Heart left ventricle (tissue), 16 donors: ENCODE results near the gene MPZL3. TPM values are rescaled to one million over a fixed set of nuclear protein-coding genes. Genes with fewer than 3 reads are reported as not detected.

Source experiments
- ATAC-seq, 4 donors: fragments of 200-7000 bp; cut with Tn5 transposase; one replicate each; pipeline ENCODE4 v1.9.1; 2020 to 2022; ENCODE audit warnings: moderate library complexity in 4 of 4, mild to moderate bottlenecking in 3 of 4, moderate number of reproducible peaks in 1 of 4
- DNase-seq, 5 donors: peaks; one replicate each; pipeline ENCODE4 v3.0.0-alpha.2; 2020
- H3K27ac ChIP-seq, 12 donors: fragments of 200-600 bp; sonication (generic) in 4 of 12; one replicate each; pipeline versions ENCODE4 v1.5.0 to v1.8.0; 2016 to 2022; ENCODE audit warnings: mild to moderate bottlenecking in 2 of 12
- H3K27me3 ChIP-seq, 9 donors: fragments of 200-600 bp; sonication (generic) in 2 of 9; one replicate each; pipeline versions ENCODE4 v1.5.1 to v1.8.0; 2016 to 2022; ENCODE audit warnings: mild to moderate bottlenecking in 3 of 9
- H3K36me3 ChIP-seq, 9 donors: fragments of 200-600 bp; sonication (generic) in 2 of 9; one replicate each; pipeline versions ENCODE4 v1.5.0 to v1.8.0; 2018 to 2022; ENCODE audit warnings: mild to moderate bottlenecking in 2 of 9
- H3K4me1 ChIP-seq, 12 donors: fragments of 200-600 bp; sonication (generic) in 4 of 12; one replicate each; pipeline versions ENCODE4 v1.5.0 to v1.8.0; 2016 to 2022; ENCODE audit warnings: mild to moderate bottlenecking in 3 of 12
- H3K4me3 ChIP-seq, 12 donors: fragments of 200-600 bp; sonication (generic) in 4 of 12; one replicate each; pipeline versions ENCODE4 v1.5.0 to v1.8.0; 2017 to 2022; ENCODE audit warnings: mild to moderate bottlenecking in 9 of 12, moderate library complexity in 4 of 12
- H3K9me3 ChIP-seq, 12 donors: fragments of 200-600 bp; sonication (generic) in 4 of 12; one replicate each; pipeline versions ENCODE4 v1.5.0 to v1.8.0; 2016 to 2022; ENCODE audit warnings: mild to moderate bottlenecking in 1 of 12
- POLR2A ChIP-seq, 2 donors: fragments of 450-650 bp; IDR thresholded peaks; one replicate each; pipeline ENCODE4 v1.6.1; 2017; ENCODE audit warnings: antibody characterized with exemption in 2 of 2, mild to moderate bottlenecking in 2 of 2, moderate library complexity in 2 of 2
- WGBS, 4 donors: extraction: QIAGEN DNeasy Blood & Tissue Kit in 2 of 4; methylation state at CpG; one replicate each; pipeline versions ENCODE4 v1.1.5 to v1.1.7; 2013 to 2018; 5-methylcytosine and 5-hydroxymethylcytosine counted together
- intact Hi-C, 10 donors: fragments of 100-400 bp; cut with DNase I; formaldehyde crosslinking; loops; one replicate each; pipeline versions ENCODE4 v1.11.1 to v1.14.2; 2022
- polyA plus RNA-seq, 2 donors: library from polyadenylated mRNA; stranded (reverse); fragments of 200-250 nt; gene quantifications; one replicate each; pipeline ENCODE4 v1.2.3, GENCODE V29; 2013
- total RNA-seq, 9 donors: library from RNA; depleted of rRNA in 2 of 9; stranded (reverse); fragments of >200 nt in 2 of 9; fragmentation: NEBNext Ultra II Directional in 3 of 9; extraction: Animal tissue kit (Norgen Biotek cat#: 25700) in 3 of 9; gene quantifications; one replicate each; pipeline versions ENCODE4 v1.1.0 to v1.2.4, GENCODE V29; 2016 to 2023
- TF ChIP-seq, protein P1 (sequence below), 12 donors: fragments of 200-600 bp; sonication (generic) in 4 of 12; IDR thresholded peaks; one replicate each; pipeline versions ENCODE4 v1.5.0 to v1.8.0; 2018 to 2022; ENCODE audit warnings: antibody characterized with exemption in 12 of 12, mild to moderate bottlenecking in 5 of 12
- donor health status: ischemic (EF 13 %, LVEDD 7.1; RV severe dilation, severe dysfunction).
- donor health status: healthy with polysubstance abuse.
- donor health status: DM: no; HTN: yes; CAD: no.
- donor health status: DM: no; HTN: no; CAD: no.
- donor health status: ischemic (EF 25% LVEDD 6.9; RV normal size, moderate dysfunction).
- donor health status: ischemic (EF 25% LVEDD 5.7; RV mildly dilated, moderate dysfunction).
- donor health status: healthy.
- donor health status: DM: yes; HTN: yes; CAD: no.
- donor health status: ischemic (EF 35%, LVEDD 5.7; RV mildly dilated, moderate dysfunction).
- donor health status: nonischemic (EF 11% LVEDD 7.7; RV severe dilation, severe dysfunction).
- donor health status: DM: yes; HTN: yes; CAD: no.
- donor health status: PGD.
- donor health status: ischemic (EF 29% LVEDD 5.4; RV normal size, mild dysfunction).
- donor health status: nonischemic (EF 23%, LVEDD 6.1; RV moderate dilation, normal function).

MPZL3 gene
- total and polyA plus RNA-seq, 11 donors: 1.3 to 6.2 (median 3.3) TPM

- ATAC-seq: no peak
- no peak for TF ChIP-seq POLR2A (IDR thresholded peaks at IDR 0.05)
- TF ChIP-seq, protein P1, sequence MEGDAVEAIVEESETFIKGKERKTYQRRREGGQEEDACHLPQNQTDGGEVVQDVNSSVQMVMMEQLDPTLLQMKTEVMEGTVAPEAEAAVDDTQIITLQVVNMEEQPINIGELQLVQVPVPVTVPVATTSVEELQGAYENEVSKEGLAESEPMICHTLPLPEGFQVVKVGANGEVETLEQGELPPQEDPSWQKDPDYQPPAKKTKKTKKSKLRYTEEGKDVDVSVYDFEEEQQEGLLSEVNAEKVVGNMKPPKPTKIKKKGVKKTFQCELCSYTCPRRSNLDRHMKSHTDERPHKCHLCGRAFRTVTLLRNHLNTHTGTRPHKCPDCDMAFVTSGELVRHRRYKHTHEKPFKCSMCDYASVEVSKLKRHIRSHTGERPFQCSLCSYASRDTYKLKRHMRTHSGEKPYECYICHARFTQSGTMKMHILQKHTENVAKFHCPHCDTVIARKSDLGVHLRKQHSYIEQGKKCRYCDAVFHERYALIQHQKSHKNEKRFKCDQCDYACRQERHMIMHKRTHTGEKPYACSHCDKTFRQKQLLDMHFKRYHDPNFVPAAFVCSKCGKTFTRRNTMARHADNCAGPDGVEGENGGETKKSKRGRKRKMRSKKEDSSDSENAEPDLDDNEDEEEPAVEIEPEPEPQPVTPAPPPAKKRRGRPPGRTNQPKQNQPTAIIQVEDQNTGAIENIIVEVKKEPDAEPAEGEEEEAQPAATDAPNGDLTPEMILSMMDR (IDR thresholded peaks at IDR 0.05): no peak
- intact Hi-C loops: no loop called here
- Histone ChIP-seq H3K4me3 (peak overlapping the region in 1 of 12 donors; percentile 55), H3K27me3 (no peaks in the 10 kb centered on the region), H3K4me1 (peaks cover 0 to 33% (median 15%) of the 10 kb centered on the region in 12 donors), H3K27ac (peak overlapping the region in 5 of 12 donors; percentile 24 to 95 (median 83)), H3K9me3 (no peaks in the 10 kb centered on the region), H3K36me3 (no peaks in the 10 kb centered on the region)
- 71 to 81% (median 78%) methylated on average over 4 of the region's 4 CpGs for WGBS, 4 donors
- DNase-seq: no peak
Observed at GRCh38 chr11:118176778-118177134, 75.4 kb downstream of the MPZL3 start.

Other genes with a start within 250 kb of the MPZL3 start
- gene TMPRSS4, start 175.3 kb downstream of the MPZL3 start, total RNA-seq: under 1 TPM in 3 of 9 donors, not detected in 6; 0.13 to 0.39 (median 0.32) TPM
- under 1 TPM in 1 of 2 donors, not detected in 1; 0.26 TPM for gene TMPRSS4, start 175.3 kb downstream of the MPZL3 start, polyA plus RNA-seq
- under 1 TPM in 1 of 9 donors, not detected in 8; 0.21 TPM for gene SMIM35, start 165.4 kb downstream of the MPZL3 start, total RNA-seq
- gene SMIM35, start 165.4 kb downstream of the MPZL3 start, polyA plus RNA-seq: not detected
- gene SCN4B, start 99.5 kb downstream of the MPZL3 start, total RNA-seq: 10 to 100 TPM in 6 of 9 donors, 1 to 10 TPM in 3; 2.1 to 16.9 (median 12.7) TPM
- 1 to 10 TPM; 6.4 to 8.6 TPM for gene SCN4B, start 99.5 kb downstream of the MPZL3 start, polyA plus RNA-seq
- gene SCN2B, start 75.7 kb downstream of the MPZL3 start, total RNA-seq: 10 to 100 TPM in 5 of 9 donors, 1 to 10 TPM in 4; 3.6 to 32.5 (median 11.8) TPM
- 10 to 100 TPM in 1 of 2 donors, 1 to 10 TPM in 1; 5.0 to 17.5 TPM for gene SCN2B, start 75.7 kb downstream of the MPZL3 start, polyA plus RNA-seq
- 10 to 100 TPM in 2 of 9 donors, 1 to 10 TPM in 6, under 1 TPM in 1; 0.90 to 18.4 (median 2.0) TPM for gene JAML, start 27.4 kb downstream of the MPZL3 start, total RNA-seq
- gene JAML, start 27.4 kb downstream of the MPZL3 start, polyA plus RNA-seq: 1 to 10 TPM; 1.4 to 1.6 TPM
- 10 to 100 TPM in 7 of 9 donors, 1 to 10 TPM in 2; 8.3 to 29.6 (median 13.2) TPM for gene MPZL2, start 11.9 kb upstream of the MPZL3 start, total RNA-seq
- 1 to 10 TPM; 7.4 to 7.7 TPM for gene MPZL2, start 11.9 kb upstream of the MPZL3 start, polyA plus RNA-seq
- gene CD3E, start 52.4 kb upstream of the MPZL3 start, total RNA-seq: 10 to 100 TPM in 1 of 9 donors, 1 to 10 TPM in 1, under 1 TPM in 6, not detected in 1; 0.17 to 12.0 (median 0.57) TPM
- under 1 TPM; 0.25 to 0.38 TPM for gene CD3E, start 52.4 kb upstream of the MPZL3 start, polyA plus RNA-seq
- gene CD3D, start 90.3 kb upstream of the MPZL3 start, total RNA-seq: 10 to 100 TPM in 1 of 9 donors, 1 to 10 TPM in 3, not detected in 5; 1.5 to 11.2 (median 3.6) TPM
- under 1 TPM; 0.38 to 0.55 TPM for gene CD3D, start 90.3 kb upstream of the MPZL3 start, polyA plus RNA-seq
- gene CD3G, start 92.0 kb upstream of the MPZL3 start, total RNA-seq: 1 to 10 TPM in 2 of 9 donors, under 1 TPM in 4, not detected in 3; 0.26 to 4.3 (median 0.41) TPM
- gene CD3G, start 92.0 kb upstream of the MPZL3 start, polyA plus RNA-seq: under 1 TPM in 1 of 2 donors, not detected in 1; 0.10 TPM
- gene UBE4A, start 107.2 kb upstream of the MPZL3 start, total RNA-seq: 10 to 100 TPM; 35.6 to 50.3 (median 40.9) TPM
- gene UBE4A, start 107.2 kb upstream of the MPZL3 start, polyA plus RNA-seq: 10 to 100 TPM; 13.0 to 23.4 TPM
- gene ATP5MG, start 149.2 kb upstream of the MPZL3 start, total RNA-seq: 100 to 1,000 TPM in 8 of 9 donors, 10 to 100 TPM in 1; 96.4 to 702 (median 559) TPM
- 100 to 1,000 TPM; 299 to 843 TPM for gene ATP5MG, start 149.2 kb upstream of the MPZL3 start, polyA plus RNA-seq
- 100 to 1,000 TPM in 1 of 9 donors, 10 to 100 TPM in 8; 16.5 to 117 (median 41.5) TPM for gene KMT2A, start 184.1 kb upstream of the MPZL3 start, total RNA-seq
- gene KMT2A, start 184.1 kb upstream of the MPZL3 start, polyA plus RNA-seq: 10 to 100 TPM in 1 of 2 donors, 1 to 10 TPM in 1; 9.9 to 17.6 TPM